ENCODE measurements around the gene TNFRSF14. TPM values are rescaled to one million over a fixed set of nuclear protein-coding genes. Genes with fewer than 3 reads are reported as not detected.

The TNFRSF14 gene
- total RNA-seq, 4 donors from 2014 or later = 34.4 to 94.6 (median 61.0) TPM

DNA sequence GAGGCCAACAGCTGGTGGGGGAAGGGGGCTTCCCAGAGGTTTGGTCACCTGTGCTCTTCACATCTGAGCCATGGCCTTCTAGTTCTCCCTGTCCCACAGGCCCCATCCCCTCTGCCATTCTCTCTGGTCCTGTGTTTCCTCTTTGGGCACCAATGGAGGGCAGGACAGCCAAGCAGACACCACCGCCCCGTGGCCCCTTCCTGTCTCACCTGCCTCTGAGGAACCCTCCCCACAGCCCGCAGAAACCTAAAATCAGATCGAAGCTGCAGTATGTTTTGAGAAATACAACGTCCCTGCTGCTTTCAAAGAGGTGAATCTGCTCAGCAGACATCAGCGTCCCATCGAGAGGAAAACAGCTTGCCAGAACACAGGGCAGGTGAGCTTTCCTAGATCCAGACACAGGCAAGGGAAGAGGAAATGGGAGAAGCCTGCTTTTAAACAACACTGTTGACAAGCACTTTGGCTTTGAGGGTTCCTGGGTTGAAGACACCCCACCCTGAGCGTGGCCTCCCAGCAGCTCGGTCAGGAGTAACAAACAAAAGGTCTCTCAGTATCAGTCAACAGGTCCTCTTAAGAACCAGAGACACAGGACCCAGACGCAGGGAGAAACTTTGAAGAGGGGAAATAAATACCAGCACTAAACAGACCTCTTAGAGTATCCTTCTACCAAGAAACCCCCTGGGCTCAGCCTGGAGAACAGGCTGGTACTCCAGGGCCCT, 32.1 kb upstream of the TNFRSF14 start:
- TF ChIP-seq, protein P1, sequence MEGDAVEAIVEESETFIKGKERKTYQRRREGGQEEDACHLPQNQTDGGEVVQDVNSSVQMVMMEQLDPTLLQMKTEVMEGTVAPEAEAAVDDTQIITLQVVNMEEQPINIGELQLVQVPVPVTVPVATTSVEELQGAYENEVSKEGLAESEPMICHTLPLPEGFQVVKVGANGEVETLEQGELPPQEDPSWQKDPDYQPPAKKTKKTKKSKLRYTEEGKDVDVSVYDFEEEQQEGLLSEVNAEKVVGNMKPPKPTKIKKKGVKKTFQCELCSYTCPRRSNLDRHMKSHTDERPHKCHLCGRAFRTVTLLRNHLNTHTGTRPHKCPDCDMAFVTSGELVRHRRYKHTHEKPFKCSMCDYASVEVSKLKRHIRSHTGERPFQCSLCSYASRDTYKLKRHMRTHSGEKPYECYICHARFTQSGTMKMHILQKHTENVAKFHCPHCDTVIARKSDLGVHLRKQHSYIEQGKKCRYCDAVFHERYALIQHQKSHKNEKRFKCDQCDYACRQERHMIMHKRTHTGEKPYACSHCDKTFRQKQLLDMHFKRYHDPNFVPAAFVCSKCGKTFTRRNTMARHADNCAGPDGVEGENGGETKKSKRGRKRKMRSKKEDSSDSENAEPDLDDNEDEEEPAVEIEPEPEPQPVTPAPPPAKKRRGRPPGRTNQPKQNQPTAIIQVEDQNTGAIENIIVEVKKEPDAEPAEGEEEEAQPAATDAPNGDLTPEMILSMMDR (IDR thresholded peaks at IDR 0.05; ENCODE audit: low read depth) = no peak

DNA sequence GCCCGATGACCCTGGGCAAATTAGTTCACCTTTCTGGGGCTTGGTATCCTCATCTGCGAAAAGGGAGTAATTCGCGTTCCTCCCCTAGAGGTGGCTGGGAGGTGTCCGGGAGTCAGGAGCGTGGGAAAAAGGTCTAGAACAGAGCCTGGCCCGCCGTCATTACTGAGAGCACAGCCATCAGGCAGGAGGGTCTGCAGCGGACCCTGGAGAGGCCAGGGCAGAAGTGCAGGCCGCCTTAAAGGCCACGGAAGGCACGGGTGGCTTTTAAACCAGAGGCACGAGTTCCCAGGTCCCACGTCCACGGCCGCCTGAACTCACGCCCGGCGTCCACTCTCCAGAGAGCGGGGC, 30.6 kb upstream of the TNFRSF14 start:
- TF ChIP-seq, protein P1 (IDR thresholded peaks at IDR 0.05; ENCODE audit: low read depth) = no peak

GRCh38 chr1:2525920-2526823, 30.0 kb upstream of the TNFRSF14 start, which contains the start of gene PANK4:
Gene PANK4 (minus strand): TSS chr1:2526596. CDS start chr1:2526587, 9 bp downstream.
- TF ChIP-seq, protein P1 (IDR thresholded peaks at IDR 0.05; ENCODE audit: low read depth) = no peak

GRCh38 chr1:2526824-2527555, 29.2 kb upstream of the TNFRSF14 start:
- TF ChIP-seq, protein P1 (IDR thresholded peaks at IDR 0.05; ENCODE audit: low read depth) = no peak

GRCh38 chr1:2527556-2527860, 28.7 kb upstream of the TNFRSF14 start:
- TF ChIP-seq, protein P1 (IDR thresholded peaks at IDR 0.05; ENCODE audit: low read depth) = no peak

- TF ChIP-seq, protein P1 (IDR thresholded peaks at IDR 0.05; ENCODE audit: low read depth) = no peak
These were observed 28.2 kb upstream of the TNFRSF14 start for GRCh38 chr1:2528016-2528415.

- TF ChIP-seq, protein P1 (IDR thresholded peaks at IDR 0.05; ENCODE audit: low read depth) = no peak
These were observed 27.6 kb upstream of the TNFRSF14 start for GRCh38 chr1:2528611-2528965.

Measured in subcutaneous adipose tissue (tissue), 4 donors.